GM13976 (cell line): Measurements from ENCODE around the gene ADAMTS16.

Source experiments
- DNase-seq: peaks from one replicate; pipeline ENCODE4 v3.0.0; 2012; ENCODE audit warnings: low spot score
- CTCF ChIP-seq: IDR thresholded peaks from 2 replicates; pipeline ENCODE4 v1.5.1; 2012; ENCODE audit warnings: borderline replicate concordance, mild to moderate bottlenecking; ENCODE audit not compliant: insufficient read depth; ENCODE audit errors: extremely low read depth, missing control alignments, control extremely low read depth
- in situ Hi-C: fragments of 300-500 bp; cut with MboI; formaldehyde crosslinking; loops from one replicate; pipeline ENCODE4 v1.12.0; 2022; ENCODE audit warnings: low sequenced_read_pairs, mixed read lengths, inconsistent platforms; ENCODE audit not compliant: unreplicated experiment

The ADAMTS16 gene

GRCh38 chr5:5104550-5104949 lies 35.6 kb upstream of the ADAMTS16 start:
- no peak for DNase-seq
- in situ Hi-C loops, result no loop called here
- no peak for TF ChIP-seq CTCF

- no peak for TF ChIP-seq CTCF
- DNase-seq, result no peak
- in situ Hi-C loops, result no loop called here
Observed at GRCh38 chr5:5105531-5105930, 34.6 kb upstream of the ADAMTS16 start.

GRCh38 chr5:5116956-5117355 lies 23.2 kb upstream of the ADAMTS16 start:
- in situ Hi-C loops, result no loop called here
- TF ChIP-seq CTCF, result no peak
- DNase-seq, result no peak

GRCh38 chr5:5122776-5123175 lies 17.4 kb upstream of the ADAMTS16 start:
- no peak for DNase-seq
- TF ChIP-seq CTCF, result no peak
- in situ Hi-C loops, result no loop called here

- no peak for TF ChIP-seq CTCF
- no peak for DNase-seq
- in situ Hi-C loops, result no loop called here
Observed at GRCh38 chr5:5124231-5124630, 15.9 kb upstream of the ADAMTS16 start.

GRCh38 chr5:5126444-5126843 lies 13.7 kb upstream of the ADAMTS16 start:
- in situ Hi-C loops, result no loop called here
- TF ChIP-seq CTCF, result no peak
- no peak for DNase-seq

- TF ChIP-seq CTCF, result no peak
- no peak for DNase-seq
- in situ Hi-C loops, result no loop called here
Observed at GRCh38 chr5:5128766-5129165, 11.4 kb upstream of the ADAMTS16 start.
